ENCODE data around the gene DICER1. TPM values are rescaled to one million over a fixed set of nuclear protein-coding genes. Genes with fewer than 3 reads are reported as not detected.

The DICER1 gene
- total and polyA plus RNA-seq, 9 of the 15 experiments (the other 6 are each of a cell fraction or from before 2014, with no cell fraction given), result 2.5 to 23.2 (median 12.4) TPM

DNA sequence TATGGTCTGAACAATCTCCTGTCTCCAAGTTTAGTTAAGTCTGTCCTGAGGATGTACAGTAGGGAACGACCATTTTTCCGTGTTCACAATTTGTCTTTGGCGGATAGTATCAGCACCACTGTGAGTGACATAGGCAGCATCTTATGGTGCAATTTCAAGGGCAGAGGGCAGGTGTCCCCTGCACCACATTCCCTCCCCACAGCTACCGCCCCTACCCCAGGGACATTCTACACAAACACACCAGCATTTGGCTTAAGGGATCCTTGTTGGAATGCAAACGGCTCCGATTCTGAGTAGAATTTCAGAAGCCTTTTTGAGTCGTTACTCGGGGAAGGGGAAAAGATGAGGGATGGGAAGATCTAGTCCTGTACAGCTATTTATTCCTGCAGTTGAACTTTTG is 25.1 kb upstream of the DICER1 start:
- CTCF ChIA-PET (ENCODE audit: low intra/inter-chr PET ratio), result no interaction called here
- Histone ChIP-seq H3K4me3 (no peak overlapping the region), H3K79me2 (ENCODE audit: control insufficient read depth, insufficient read depth, low read length) (no peaks in the 10 kb centered on the region), H3K9me3 (replicated peaks; ENCODE audit: control insufficient read depth, insufficient read depth, low read depth, low read length) (no peaks in the 10 kb centered on the region), H4K20me1 (replicated peaks; ENCODE audit: control insufficient read depth, insufficient read depth, low read length) (no peaks in the 10 kb centered on the region; the same call in 1 of the 2 replicates), H3K9me1 (ENCODE audit: control insufficient read depth, insufficient read depth, low read length) (no peaks in the 10 kb centered on the region), H3K27me3 (ENCODE audit: control insufficient read depth in 2 of 2, insufficient read depth in 2 of 2, low read length in 2 of 2) (peaks cover 4 to 18% of the 10 kb centered on the region in 2 experiments; a peak in 3 of 5 replicates), H3K4me1 (replicated peaks in 1 of 2; ENCODE audit: control insufficient read depth in 2 of 2, insufficient read depth in 2 of 2, low read length in 2 of 2) (peaks cover 0 to 14% of the 10 kb centered on the region in 2 experiments; a peak in 3 of 5 replicates), H3K27ac (ENCODE audit: extremely low read depth, low read depth, low read length) (no peak overlapping the region), H3K4me2 (ENCODE audit: insufficient read depth, low read length) (no peak overlapping the region), H3K36me3 (ENCODE audit: control insufficient read depth, insufficient read depth, low read length) (no peaks in the 10 kb centered on the region), H2AFZ (ENCODE audit: low read depth, low read length) (no peak overlapping the region), H3K9ac (ENCODE audit: insufficient read depth in 1 of 2, low read depth in 2 of 2, low read length in 2 of 2) (no peak overlapping the region)
- TF ChIP-seq FOS (IDR thresholded peaks at IDR 0.05; ENCODE audit: extremely low read depth, insufficient read length) (no peak), SIN3A (IDR thresholded peaks at IDR 0.05; ENCODE audit: borderline replicate concordance in 2 of 2, control insufficient read depth in 1 of 2, low read depth in 2 of 2, low read length in 2 of 2) (no peak), ILF3 (IDR thresholded peaks at IDR 0.05; ENCODE audit: borderline replicate concordance) (no peak), CAMTA2 (CRISPR knock-in tag; conservative IDR thresholded peaks at IDR 0.05) (no peak), KAT8 (IDR thresholded peaks at IDR 0.05; ENCODE audit: low read depth) (no peak), RBM34 (IDR thresholded peaks at IDR 0.05; ENCODE audit: borderline replicate concordance, insufficient read depth, low read length) (no peak), PHB (CRISPR knock-in tag; IDR thresholded peaks at IDR 0.05) (no peak), ZNF175 (CRISPR knock-in tag; IDR thresholded peaks at IDR 0.05; ENCODE audit: low read depth) (no peak), SRSF3 (IDR thresholded peaks at IDR 0.05; ENCODE audit: insufficient read depth, low read length) (no peak), RBFOX2 (IDR thresholded peaks at IDR 0.05; ENCODE audit: low read depth, low read length) (no peak)
- TF ChIP-seq, protein P1, sequence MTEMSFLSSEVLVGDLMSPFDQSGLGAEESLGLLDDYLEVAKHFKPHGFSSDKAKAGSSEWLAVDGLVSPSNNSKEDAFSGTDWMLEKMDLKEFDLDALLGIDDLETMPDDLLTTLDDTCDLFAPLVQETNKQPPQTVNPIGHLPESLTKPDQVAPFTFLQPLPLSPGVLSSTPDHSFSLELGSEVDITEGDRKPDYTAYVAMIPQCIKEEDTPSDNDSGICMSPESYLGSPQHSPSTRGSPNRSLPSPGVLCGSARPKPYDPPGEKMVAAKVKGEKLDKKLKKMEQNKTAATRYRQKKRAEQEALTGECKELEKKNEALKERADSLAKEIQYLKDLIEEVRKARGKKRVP (CRISPR knock-in tag; IDR thresholded peaks at IDR 0.05), result no peak
- intact Hi-C loops (cut with micrococcal nuclease), result no loop called here
- 3% methylated on average over 7 of the region's 8 CpGs for WGBS (ENCODE audit: insufficient coverage, low coverage, missing lambda C conversion rate)
- FAIRE-seq (no peak), DNase-seq (ENCODE audit: extremely low read depth in 1 of 4, low spot score in 3 of 4) (no peak), ATAC-seq (no peak)
- BruUV-seq (replicated peaks), result no TSS peak
- in situ Hi-C loops (cut with MboI), result no loop called here
- POLR2A ChIA-PET, result no interaction called here

Measured in K562 (cell line).